GM12878 (cell line): ENCODE data around the gene COX5A. TPM values are rescaled to one million over a fixed set of nuclear protein-coding genes. Genes with fewer than 3 reads are reported as not detected.

ENCODE experiments used
- ATAC-seq: fragments of 200-7000 bp; cut with Tn5 transposase; 3 replicates; pipeline ENCODE4 v1.9.1; 2020; ENCODE audit warnings: mild to moderate bottlenecking, moderate library complexity
- BruUV-seq: library from RNA; stranded (reverse); fragments of 400-500 nt; replicated peaks from 2 replicates; lab custom pipeline; 2021; lab: Mats Ljungman, UMichigan
- CTCF ChIA-PET: fragments of 300-600 bp; sonication (Branson Sonifier 250); formaldehyde crosslinking; extraction: SDS; loops from one replicate; lab custom pipeline; 2021; ENCODE audit warnings: inconsistent platforms; lab: Yijun Ruan, JAX
- POLR2A ChIA-PET: fragments of 350-600 bp; formaldehyde crosslinking; extraction: SDS; loops from one replicate; lab custom pipeline; 2021; ENCODE audit warnings: inconsistent platforms; lab: Charles Lee
- RAD21 ChIA-PET: fragments of 300-600 bp; sonication (Branson Sonifier 250); formaldehyde crosslinking; loops from one replicate; lab custom pipeline; 2023; ENCODE audit warnings: antibody characterized with exemption; ENCODE audit not compliant: unreplicated experiment; lab: Charles Lee
- SMC1A ChIA-PET: fragments of 300-600 bp; sonication (Branson Sonifier 250); formaldehyde crosslinking; loops from one replicate; lab custom pipeline; 2023; ENCODE audit not compliant: unreplicated experiment, uncharacterized antibody; lab: Charles Lee
- DNase-seq: peaks from one replicate; pipeline ENCODE4 v3.0.0-alpha.2; 2011; ENCODE audit warnings: low read depth, low spot score
- FAIRE-seq: peaks from 3 replicates; lab custom pipeline; 2011; peaks lifted over from hg19 to GRCh38; lab: Jason Lieb, UNC
- H2AFZ ChIP-seq: 2 replicates; pipeline ENCODE4 v1.6.0; 2011; ENCODE audit warnings: low read depth, low read length, control low read depth; ENCODE audit not compliant: control insufficient read depth
- H3K27ac ChIP-seq: 2 replicates; pipeline ENCODE4 v1.5.1; 2011; ENCODE audit warnings: control low read depth; ENCODE audit not compliant: control insufficient read depth, insufficient read depth
- H3K27me3 ChIP-seq, 2 experiments: replicated peaks in 1 of 2; 2 replicates each; pipeline versions ENCODE4 v1.6.0 to v1.6.1; 2011; ENCODE audit warnings: low read length in 1 of 2; ENCODE audit not compliant: control insufficient read depth in 2 of 2, insufficient read depth in 2 of 2
- H3K36me3 ChIP-seq, 2 experiments: 2 replicates each; pipeline ENCODE4 v1.5.1; 2011; ENCODE audit warnings: low read length in 1 of 2; ENCODE audit not compliant: control insufficient read depth in 2 of 2, insufficient read depth in 2 of 2
- H3K4me1 ChIP-seq: 2 replicates; pipeline ENCODE4 v1.6.1; 2011; ENCODE audit warnings: mild to moderate bottlenecking, low read length, moderate library complexity, mixed read lengths; ENCODE audit not compliant: control insufficient read depth, insufficient read depth
- H3K4me2 ChIP-seq: 2 replicates; pipeline ENCODE4 v1.6.0; 2011; ENCODE audit warnings: control low read depth; ENCODE audit not compliant: control insufficient read depth, insufficient read depth
- H3K4me3 ChIP-seq: fragments of 200-600 bp; sonication (generic); 2 replicates; pipeline ENCODE4 v1.5.1; 2016
- H3K79me2 ChIP-seq: 2 replicates; pipeline ENCODE4 v1.6.0; 2011; ENCODE audit warnings: low read length; ENCODE audit not compliant: control insufficient read depth, insufficient read depth
- H3K9ac ChIP-seq: 2 replicates; pipeline ENCODE4 v1.8.0; 2011; ENCODE audit warnings: low read length, control low read depth, mixed read lengths; ENCODE audit not compliant: control insufficient read depth, insufficient read depth
- H3K9me3 ChIP-seq: replicated peaks from 3 replicates; pipeline ENCODE4 v1.5.1; 2011; ENCODE audit warnings: mild to moderate bottlenecking, low read length; ENCODE audit not compliant: control insufficient read depth, insufficient read depth
- H4K20me1 ChIP-seq: 2 replicates; pipeline ENCODE4 v1.6.0; 2011; ENCODE audit not compliant: control insufficient read depth, insufficient read depth
- CHD4 ChIP-seq: fragments of 200-600 bp; sonication (generic); IDR thresholded peaks from 2 replicates; pipeline ENCODE4 v1.6.1; 2016; ENCODE audit warnings: mild to moderate bottlenecking
- CUX1 ChIP-seq: IDR thresholded peaks from 2 replicates; pipeline ENCODE4 v1.6.1; 2012; ENCODE audit warnings: improper control_type of control experiment, low read depth, low read length; ENCODE audit not compliant: insufficient replicate concordance
- EED ChIP-seq: sonication (generic); IDR thresholded peaks from 2 replicates; pipeline ENCODE4 v1.6.1; 2016; ENCODE audit warnings: antibody characterized with exemption, low read depth
- IKZF1 ChIP-seq: fragments of 450-650 bp; conservative IDR thresholded peaks from 2 replicates; pipeline ENCODE4 v1.6.1; 2017; ENCODE audit warnings: antibody characterized with exemption, mild to moderate bottlenecking
- PBX3 ChIP-seq: IDR thresholded peaks from 2 replicates; pipeline ENCODE4 v1.6.1; 2011; ENCODE audit warnings: mild to moderate bottlenecking, low read depth, low read length, moderate library complexity; ENCODE audit not compliant: insufficient replicate concordance
- RELA ChIP-seq: fragments of 450-650 bp; IDR thresholded peaks from 2 replicates; pipeline ENCODE4 v1.8.0; 2014; ENCODE audit warnings: borderline replicate concordance; ENCODE audit not compliant: partially characterized antibody
- WGBS: methylation state at CpG from one replicate; pipeline ENCODE4 v1.1.6; 2016; ENCODE audit warnings: low lambda C conversion rate; ENCODE audit not compliant: insufficient replicate concordance, insufficient coverage; ENCODE audit errors: missing lambda C conversion rate; 5-methylcytosine and 5-hydroxymethylcytosine counted together
- in situ Hi-C: fragments of 300-500 bp; cut with MboI; formaldehyde crosslinking; loops from 9 replicates; pipeline ENCODE4 v1.14.3; 2018; ENCODE audit warnings: mixed read lengths
- intact Hi-C: fragments of 100-400 bp; cut with micrococcal nuclease; formaldehyde crosslinking; loops from one replicate; pipeline ENCODE4 v1.14.2; 2022; ENCODE audit not compliant: unreplicated experiment
- polyA plus RNA-seq, 11 experiments: library from polyadenylated mRNA; depleted of rRNA in 4 of 11; unstranded in 6 of 11; stranded (reverse) in 5 of 11; fragments of >200 nt; fragmentation: Nextera tagmentation in 4 of 11; fragmentation: Illumina TruSeq in 1 of 11; extraction: Ambion mirVana in 4 of 11; extraction: Trizol in 1 of 11; gene quantifications; 1 replicate in 1 of 11; 2 replicates in 10 of 11; pipeline versions ENCODE4 v1.2.1 to v1.2.3, GENCODE V29; 2011 to 2016; ENCODE audit warnings: inconsistent platforms in 2 of 11, missing spikeins in 2 of 11, low read depth in 1 of 11
- total RNA-seq, 4 experiments: library from RNA; depleted of rRNA in 3 of 4; stranded (reverse); fragments of >200 nt in 3 of 4; fragmentation: Illumina TruSeq in 1 of 4; extraction: Trizol in 1 of 4; gene quantifications; 2 replicates each; pipeline versions ENCODE4 v1.2.1 to v1.2.3, GENCODE V29; 2013 to 2021

Gene COX5A
- total and polyA plus RNA-seq, 10 of the 15 experiments (the other 5 are each of a cell fraction or from before 2014, with no cell fraction given): 84.5 to 1,218 (median 392) TPM

- CTCF ChIA-PET: interaction anchor here (0.6 to 1.6 kb wide), 3 partner anchors 10 to 850 kb away, joined by 3 to 6 read pairs (median 3); no protein-coding TSS in a partner anchor
- POLR2A ChIA-PET: interaction anchor here (0.5 kb wide), 2 partner anchors 30 to 794 kb away, joined by 3 to 4 read pairs; no protein-coding TSS in a partner anchor
- BruUV-seq: no TSS peak
- no peak overlapping the region for H3K4me3 ChIP-seq
- H3K9ac ChIP-seq: no peak overlapping the region
- whole genome bisulfite sequencing: 3% methylated on average over 3 of the region's 3 CpGs
- H3K27ac ChIP-seq: no peak overlapping the region
- intact Hi-C loops: no loop called here
- no peaks in the 10 kb centered on the region for H3K9me3 ChIP-seq
- H3K36me3 ChIP-seq: no peaks in the 10 kb centered on the region
- H4K20me1 ChIP-seq: no peaks in the 10 kb centered on the region
- H3K4me2 ChIP-seq: no peak overlapping the region
- no peak for TF ChIP-seq EED
- TF ChIP-seq PBX3: no peak
- no peak for TF ChIP-seq RELA
- no peak for TF ChIP-seq CHD4
- TF ChIP-seq CUX1: no peak
- TF ChIP-seq IKZF1: no peak
- DNase-seq (no peak), ATAC-seq (peak; percentile 50; the same call in 1 of the 3 replicates), FAIRE-seq (no peak)
- H3K4me1 ChIP-seq: no peaks in the 10 kb centered on the region
- no peaks in the 10 kb centered on the region for H3K79me2 ChIP-seq
- H3K27me3 ChIP-seq: no peaks in the 10 kb centered on the region
- SMC1A ChIA-PET: interaction anchor here (1.1 to 1.8 kb wide), 3 partner anchors 10 to 18 kb away, joined by 3 to 4 read pairs (median 4); no protein-coding TSS in a partner anchor
- in situ Hi-C loops: no loop called here
- RAD21 ChIA-PET: no interaction called here
- H2AFZ ChIP-seq: no peak overlapping the region
Measured at GRCh38 chr15:74978503-74978902, 40.6 kb upstream of the COX5A start.
